Measurements from ENCODE around the gene PLEKHA5. TPM values are rescaled to one million over a fixed set of nuclear protein-coding genes. Genes with fewer than 3 reads are reported as not detected.
A peak's percentile ranks its signal among the peaks of the same experiment; 100 is the strongest.

PLEKHA5 gene
- total and polyA plus RNA-seq, 2 of the 4 experiments (the other 2 are of a cell fraction) = 5.3 to 12.2 TPM

GRCh38 chr12:19287302-19287701 is 157.8 kb downstream of the PLEKHA5 start:
- no peaks in the 10 kb centered on the region for H3K9me1 ChIP-seq (ENCODE audit: insufficient read depth, low read length)
- in situ Hi-C loops (cut with MboI; ENCODE audit: low sequenced_read_pairs) = loop anchor here (25.0 kb wide), 1 partner anchor 850 kb away; no protein-coding TSS in a partner anchor
- H3K36me3 ChIP-seq (ENCODE audit: control insufficient read depth, insufficient read depth, low read length) = peaks cover 22% of the 10 kb centered on the region
- intact Hi-C loops (cut with micrococcal nuclease) = loop anchor here (5.0 to 10.0 kb wide), 4 partner anchors 100 to 1033 kb away; no protein-coding TSS in a partner anchor
- no peak overlapping the region for H4K8ac ChIP-seq (ENCODE audit: low read depth in 2 of 2, low read length in 2 of 2)
- H3K27ac ChIP-seq (ENCODE audit: insufficient read depth, low read length) = no peak overlapping the region
- dilution Hi-C loops (cut with HindIII; ENCODE audit: low sequenced_read_pairs, unreplicated experiment) = no loop called here
- no CpG with 5 or more reads among the region's 1 CpG for WGBS, 2 experiments (ENCODE audit: extremely low coverage in 2 of 2, insufficient read length in 1 of 2)
- H3K4me3 ChIP-seq (ENCODE audit: insufficient read depth, low read depth, low read length) = no peak overlapping the region
- H2AK9ac ChIP-seq (replicated peaks; ENCODE audit: low read depth, low read length, poor library complexity) = no peak overlapping the region
- no peak overlapping the region for H3K9ac ChIP-seq (ENCODE audit: low read depth, low read length)
- TF ChIP-seq CTCF (conservative IDR thresholded peaks at IDR 0.05; ENCODE audit: low read depth, low read length) (no peak), RAD21 (IDR thresholded peaks at IDR 0.05; ENCODE audit: low read length) (no peak), MXI1 (IDR thresholded peaks at IDR 0.05; ENCODE audit: borderline replicate concordance, low read depth, low read length) (no peak), BHLHE40 (IDR thresholded peaks at IDR 0.05; ENCODE audit: low read depth, low read length) (no peak), RFX5 (IDR thresholded peaks at IDR 0.05; ENCODE audit: low read depth, low read length) (no peak), CHD1 (IDR thresholded peaks at IDR 0.05; ENCODE audit: low read depth, low read length) (no peak), ELK1 (IDR thresholded peaks at IDR 0.05; ENCODE audit: borderline replicate concordance, low read depth, low read length) (no peak), NFE2L2 (IDR thresholded peaks at IDR 0.05; ENCODE audit: low read depth, low read length) (no peak), RCOR1 (IDR thresholded peaks at IDR 0.05; ENCODE audit: insufficient replicate concordance, low read length) (no peak), MAFK (IDR thresholded peaks at IDR 0.05; ENCODE audit: low read depth, low read length) (no peak), FOS (IDR thresholded peaks at IDR 0.05; ENCODE audit: low read depth, low read length) (no peak), MAZ (IDR thresholded peaks at IDR 0.05; ENCODE audit: borderline replicate concordance, low read depth, low read length) (no peak), POLR2A (IDR thresholded peaks at IDR 0.05; ENCODE audit: low read depth, low read length) (no peak), CEBPB (IDR thresholded peaks at IDR 0.05; ENCODE audit: low read depth, low read length) (no peak), SMC3 (IDR thresholded peaks at IDR 0.05; ENCODE audit: low read depth, low read length) (no peak), USF2 (IDR thresholded peaks at IDR 0.05; ENCODE audit: low read depth, low read length) (no peak)
- H3K27me3 ChIP-seq (ENCODE audit: control insufficient read depth, insufficient read depth, low read length) = no peaks in the 10 kb centered on the region
- no peak for DNase-seq
- no peak overlapping the region for H3K14ac ChIP-seq (replicated peaks; ENCODE audit: low read depth, low read length)
- H4K20me1 ChIP-seq (ENCODE audit: insufficient read depth, low read length) = no peaks in the 10 kb centered on the region
- H3K4ac ChIP-seq (ENCODE audit: low read depth, low read length) = no peak overlapping the region
- no peaks in the 10 kb centered on the region for H3K9me3 ChIP-seq (ENCODE audit: control insufficient read depth, insufficient read depth, low read length)
- H3K79me1 ChIP-seq (ENCODE audit: low read depth in 1 of 2, low read length in 2 of 2) = peaks cover 0 to 4% of the 10 kb centered on the region in 2 experiments; a peak in 1 of 4 replicates
- H3K23ac ChIP-seq (ENCODE audit: low read depth, low read length) = no peak overlapping the region
- H2BK20ac ChIP-seq (ENCODE audit: low read depth, low read length) = no peak overlapping the region
- peak; percentile 66 for ATAC-seq (ENCODE audit: low read depth)
- no peaks in the 10 kb centered on the region for H3K4me1 ChIP-seq (ENCODE audit: control insufficient read depth, insufficient read depth, low read length)
- H3K4me2 ChIP-seq (ENCODE audit: low read depth, low read length) = no peak overlapping the region
- H2AK5ac ChIP-seq (ENCODE audit: low read depth, low read length) = no peak overlapping the region
- no peak overlapping the region for H3K56ac ChIP-seq (ENCODE audit: extremely low read depth, insufficient read depth, low read length)
- ChIA-PET CTCF (no interaction called here), POLR2A (ENCODE audit: unreplicated experiment) (no interaction called here)
- no peak overlapping the region for H4K91ac ChIP-seq (ENCODE audit: insufficient read depth, low read depth, low read length)
- no peak overlapping the region for H2AFZ ChIP-seq (replicated peaks; ENCODE audit: low read length, poor library complexity)
- no peak overlapping the region for H2BK120ac ChIP-seq (ENCODE audit: low read depth, low read length)
- H3K18ac ChIP-seq (ENCODE audit: low read depth, low read length) = no peak overlapping the region
- BruUV-seq (replicated peaks) = no TSS peak
- no peak overlapping the region for H2BK15ac ChIP-seq (ENCODE audit: low read depth, low read length)
- no peak overlapping the region for H2BK5ac ChIP-seq (ENCODE audit: low read depth, low read length, poor library complexity, severe bottlenecking)
- H4K5ac ChIP-seq (ENCODE audit: low read depth, low read length) = no peak overlapping the region

Measured in IMR-90 (cell line).